SK-N-SH (cell line): ENCODE data around the gene EEFSEC. TPM values are rescaled to one million over a fixed set of nuclear protein-coding genes. Genes with fewer than 3 reads are reported as not detected.

ENCODE experiments used
- CTCF ChIA-PET: fragments of 300-600, 350-600 bp; formaldehyde crosslinking; extraction: SDS; loops from one replicate; lab custom pipeline; 2021; lab: Yijun Ruan, JAX
- POLR2A ChIA-PET: fragments of 350-600 bp; sonication (Branson Sonifier 250); formaldehyde crosslinking; extraction: SDS; loops from one replicate; lab custom pipeline; 2020; ENCODE audit warnings: antibody characterized with exemption, inconsistent platforms; lab: Yijun Ruan, JAX
- DNase-seq: peaks from one replicate; pipeline ENCODE4 v3.0.0; 2012
- H2AFZ ChIP-seq: fragments of 200-600 bp; sonication (generic); 2 replicates; pipeline ENCODE4 v1.8.1; 2016; ENCODE audit warnings: antibody characterized with exemption, mild to moderate bottlenecking, low read depth
- H3F3A ChIP-seq: fragments of 200-600 bp; sonication (generic); replicated peaks from 2 replicates; pipeline ENCODE3; 2016; ENCODE audit warnings: antibody characterized with exemption, mild to moderate bottlenecking; ENCODE audit not compliant: insufficient read depth
- H3K27ac ChIP-seq, 2 experiments: fragments of 200-500 bp in 1 of 2; fragments of 200-600 bp in 1 of 2; sonication (Bioruptor generic) in 1 of 2; sonication (generic), shearing (Covaris generic) in 1 of 2; 2 replicates each; pipeline versions ENCODE4 v1.5.1 to v1.6.1; 2014 to 2016; ENCODE audit warnings: low read depth in 2 of 2, inconsistent platforms in 1 of 2, low read length in 1 of 2, mild to moderate bottlenecking in 1 of 2, mixed read lengths in 1 of 2
- H3K27me3 ChIP-seq: fragments of 200-600 bp; sonication (generic), shearing (Covaris generic); 2 replicates; pipeline ENCODE4 v1.6.1; 2016; ENCODE audit warnings: mixed run types; ENCODE audit not compliant: insufficient read depth
- H3K36me3 ChIP-seq, 2 experiments: fragments of 200-500 bp in 1 of 2; fragments of 200-600 bp in 1 of 2; sonication (Bioruptor generic) in 1 of 2; sonication (generic) in 1 of 2; replicated peaks in 1 of 2; 2 replicates each; pipeline versions ENCODE3 to v1.5.1; 2014 to 2016; ENCODE audit warnings: low read length in 1 of 2, mild to moderate bottlenecking in 1 of 2; ENCODE audit not compliant: insufficient read depth in 2 of 2, control insufficient read depth in 1 of 2
- H3K4me1 ChIP-seq, 2 experiments: fragments of 200-500 bp in 1 of 2; fragments of 200-600 bp in 1 of 2; sonication (Bioruptor generic) in 1 of 2; sonication (generic), shearing (Covaris generic) in 1 of 2; 2 replicates each; pipeline versions ENCODE4 v1.5.1 to v1.6.1; 2014 to 2016; ENCODE audit warnings: low read depth in 1 of 2, low read length in 1 of 2, mixed run types in 1 of 2; ENCODE audit not compliant: insufficient read depth in 2 of 2, control insufficient read depth in 1 of 2
- H3K4me2 ChIP-seq: fragments of 200-600 bp; sonication (generic), shearing (Covaris generic); 2 replicates; pipeline ENCODE4 v1.6.1; 2017; ENCODE audit warnings: mixed run types
- H3K4me3 ChIP-seq, 2 experiments: fragments of 200-500 bp in 1 of 2; fragments of 200-600 bp in 1 of 2; sonication (Bioruptor generic) in 1 of 2; sonication (generic), shearing (Covaris generic) in 1 of 2; 2 replicates each; pipeline versions ENCODE4 v1.5.1 to v1.8.1; 2014 to 2016; ENCODE audit warnings: low read depth in 2 of 2, inconsistent platforms in 1 of 2, low read length in 1 of 2, mild to moderate bottlenecking in 1 of 2, mixed read lengths in 1 of 2, moderate library complexity in 1 of 2
- H3K79me2 ChIP-seq: fragments of 200-600 bp; sonication (generic); 2 replicates; pipeline ENCODE4 v1.8.1; 2017; ENCODE audit warnings: mild to moderate bottlenecking; ENCODE audit not compliant: insufficient read depth
- H3K9ac ChIP-seq: fragments of 200-600 bp; sonication (generic); 2 replicates; pipeline ENCODE4 v1.6.1; 2017; ENCODE audit warnings: mixed run types
- H3K9me2 ChIP-seq: fragments of 200-600 bp; sonication (generic); 2 replicates; pipeline ENCODE4 v1.6.1; 2017; ENCODE audit warnings: mixed run types
- H3K9me3 ChIP-seq: fragments of 200-600 bp; sonication (generic); 2 replicates; pipeline ENCODE4 v1.6.1; 2017; ENCODE audit warnings: mixed run types, mild to moderate bottlenecking, moderate library complexity
- H4K20me1 ChIP-seq: fragments of 200-600 bp; sonication (generic); 2 replicates; pipeline ENCODE4 v1.6.1; 2017; ENCODE audit warnings: mild to moderate bottlenecking, mixed run types; ENCODE audit not compliant: insufficient read depth
- CHD2 ChIP-seq: fragments of 150-350 bp; IDR thresholded peaks from 2 replicates; pipeline ENCODE4 v1.6.1; 2018; ENCODE audit warnings: low read length; ENCODE audit not compliant: partially characterized antibody
- FOSL2 ChIP-seq: IDR thresholded peaks from 2 replicates; pipeline ENCODE4 v1.4.0; 2012; ENCODE audit warnings: low read depth, mild to moderate bottlenecking, moderate library complexity, borderline replicate concordance
- FOXJ3 ChIP-seq: sonication (generic); formaldehyde crosslinking; IDR thresholded peaks from 2 replicates; pipeline ENCODE4 v1.5.1; 2020; ENCODE audit warnings: mild to moderate bottlenecking, missing genetic modification reagents
- GATA2 ChIP-seq: sonication (generic); formaldehyde crosslinking; IDR thresholded peaks from 2 replicates; pipeline ENCODE4 v1.5.0; 2020; ENCODE audit warnings: mild to moderate bottlenecking, missing genetic modification reagents
- JUND ChIP-seq: IDR thresholded peaks from 2 replicates; pipeline ENCODE4 v1.4.0; 2012
- MXI1 ChIP-seq: IDR thresholded peaks from 2 replicates; pipeline ENCODE4 v1.6.1; 2012; ENCODE audit warnings: mild to moderate bottlenecking, low read depth, low read length, improper control_type of control experiment
- RFX5 ChIP-seq: IDR thresholded peaks from 2 replicates; pipeline ENCODE4 v1.6.1; 2012; ENCODE audit warnings: mild to moderate bottlenecking, improper control_type of control experiment, low read length
- SMC3 ChIP-seq: IDR thresholded peaks from 2 replicates; pipeline ENCODE4 v1.6.1; 2012; ENCODE audit warnings: low read depth, low read length, improper control_type of control experiment
- TAF1 ChIP-seq: IDR thresholded peaks from 2 replicates; pipeline ENCODE4 v1.6.1; 2012; ENCODE audit warnings: low read depth, mild to moderate bottlenecking, low read length, moderate library complexity, borderline replicate concordance
- TCF12 ChIP-seq: IDR thresholded peaks from 2 replicates; pipeline ENCODE4 v1.4.0; 2012
- TEAD4 ChIP-seq: IDR thresholded peaks from 2 replicates; pipeline ENCODE4 v1.4.0; 2012; ENCODE audit warnings: mild to moderate bottlenecking, borderline replicate concordance; ENCODE audit not compliant: insufficient read depth
- YY1 ChIP-seq: IDR thresholded peaks from 2 replicates; pipeline ENCODE4 v1.4.0; 2012; ENCODE audit warnings: low read depth, mild to moderate bottlenecking
- WGBS: methylation state at CpG from one replicate; pipeline ENCODE4 v1.1.6; 2017; ENCODE audit warnings: low lambda C conversion rate; 5-methylcytosine and 5-hydroxymethylcytosine counted together
- polyA plus RNA-seq, 3 experiments: library from polyadenylated mRNA; depleted of rRNA; stranded (reverse); fragments of >200 nt; gene quantifications; 2 replicates each; pipeline ENCODE4 v1.2.3, GENCODE V29; 2012
- TF ChIP-seq, protein P1 (sequence below): IDR thresholded peaks from 2 replicates; pipeline ENCODE4 v1.4.0; 2012; ENCODE audit warnings: low read depth, borderline replicate concordance
- TF ChIP-seq, protein P2 (sequence below): fragments of 150-350 bp; IDR thresholded peaks from 2 replicates; pipeline ENCODE4 v1.6.1; 2016; ENCODE audit warnings: mild to moderate bottlenecking, low read depth, low read length
- TF ChIP-seq, protein P3 (sequence below): fragments of 200-600 bp; sonication (generic); IDR thresholded peaks from 2 replicates; pipeline ENCODE4 v1.6.1; 2017; ENCODE audit warnings: antibody characterized with exemption, mild to moderate bottlenecking, moderate library complexity
- TF ChIP-seq, protein P4 (sequence below): IDR thresholded peaks from 2 replicates; pipeline ENCODE4 v1.4.0; 2012; ENCODE audit warnings: low read depth, borderline replicate concordance
- TF ChIP-seq, protein P5 (sequence below): IDR thresholded peaks from 2 replicates; pipeline ENCODE4 v1.4.0; 2012; ENCODE audit warnings: low read depth
- TF ChIP-seq, protein P6 (sequence below): IDR thresholded peaks from 2 replicates; pipeline ENCODE4; 2012

The EEFSEC gene
- polyA plus RNA-seq, 1 of the 3 experiments (the other 2 are of a cell fraction), result 12.4 TPM

DNA sequence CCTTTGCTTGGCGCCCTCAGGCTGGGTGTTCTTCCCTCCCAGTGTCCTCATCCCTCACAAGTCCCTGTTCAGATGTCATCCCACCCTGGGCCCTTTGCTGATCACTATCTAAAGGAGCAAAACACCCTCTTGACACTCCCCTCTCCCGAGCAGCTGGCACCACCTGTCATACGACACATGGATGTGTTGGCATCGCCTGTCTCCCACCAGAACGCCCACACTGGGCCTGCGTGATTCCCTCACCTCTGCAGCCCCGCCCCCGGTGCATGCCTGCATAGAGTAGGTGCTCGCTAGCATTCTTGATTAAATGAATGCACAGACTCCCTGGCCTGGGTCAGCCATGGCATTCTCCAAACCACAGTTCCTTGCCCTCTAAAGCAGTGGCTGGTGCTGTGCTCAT, 237.6 kb downstream of the EEFSEC start:
- Histone ChIP-seq H3K4me3 (no peak overlapping the region), H3K9me2 (no peaks in the 10 kb centered on the region), H3K27me3 (no peaks in the 10 kb centered on the region), H2AFZ (no peak overlapping the region), H3K4me2 (no peak overlapping the region), H3K79me2 (no peaks in the 10 kb centered on the region), H3K9ac (no peak overlapping the region), H3K36me3 (no peaks in the 10 kb centered on the region), H3F3A (no peaks in the 10 kb centered on the region), H3K27ac (no peak overlapping the region; a peak in 1 of 4 replicates), H4K20me1 (no peaks in the 10 kb centered on the region), H3K4me1 (peaks cover 3 to 64% of the 10 kb centered on the region in 2 experiments; a peak in 2 of 4 replicates), H3K9me3 (no peaks in the 10 kb centered on the region)
- 95% methylated on average over 9 of the region's 9 CpGs for WGBS
- POLR2A ChIA-PET, result no interaction called here
- no peak for DNase-seq
- no peak for TF ChIP-seq RFX5
- TF ChIP-seq YY1, result no peak
- no peak for TF ChIP-seq TCF12
- TF ChIP-seq TAF1, result no peak
- TF ChIP-seq GATA2, result no peak
- TF ChIP-seq FOXJ3 (CRISPR knock-in tag), result no peak
- no peak for TF ChIP-seq SMC3
- TF ChIP-seq CHD2, result no peak
- CTCF ChIA-PET, result interaction anchor here (1.0 kb wide), 1 partner anchor 18 kb away, joined by 4 read pairs; no protein-coding TSS in a partner anchor

DNA sequence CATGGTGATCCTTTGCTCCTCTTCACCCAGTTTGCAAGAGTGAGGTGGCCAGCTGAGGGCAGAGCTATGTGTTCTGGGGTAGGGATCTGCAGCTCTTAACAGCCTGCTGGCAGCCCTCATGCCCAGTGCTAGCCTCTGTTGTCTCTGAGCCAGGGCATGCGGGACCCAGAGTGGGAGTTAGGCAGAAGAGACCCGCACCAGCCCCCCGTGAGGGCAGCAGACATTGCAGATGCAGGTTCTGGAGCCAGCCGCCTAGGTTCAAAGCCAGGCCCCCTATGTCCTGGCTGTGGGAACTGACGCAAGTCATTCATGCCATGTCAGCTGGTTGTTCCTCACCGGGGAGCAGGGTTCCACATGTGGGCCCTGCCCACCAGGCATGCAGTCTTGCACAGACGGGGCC, 238.7 kb downstream of the EEFSEC start:
- Histone ChIP-seq H3K36me3 (no peaks in the 10 kb centered on the region), H3K4me1 (peaks cover 3 to 73% of the 10 kb centered on the region in 2 experiments; a peak in 2 of 4 replicates), H3K9me2 (no peaks in the 10 kb centered on the region), H3F3A (no peaks in the 10 kb centered on the region), H4K20me1 (no peaks in the 10 kb centered on the region), H3K27me3 (no peaks in the 10 kb centered on the region), H3K4me3 (no peak overlapping the region), H3K9me3 (no peaks in the 10 kb centered on the region), H3K79me2 (no peaks in the 10 kb centered on the region), H3K9ac (no peak overlapping the region), H3K27ac (peak overlapping the region in 1 of 2 experiments; percentile 97; a peak in 1 of 4 replicates), H3K4me2 (no peak overlapping the region), H2AFZ (no peak overlapping the region)
- WGBS, result 80% methylated on average over 4 of the region's 7 CpGs
- no peak for DNase-seq
- POLR2A ChIA-PET, result interaction anchor here (0.6 to 1.6 kb wide), 4 partner anchors 18 to 96 kb away, joined by 3 to 6 read pairs (median 4); no protein-coding TSS in a partner anchor
- TF ChIP-seq FOSL2, result no peak
- TF ChIP-seq, protein P1, sequence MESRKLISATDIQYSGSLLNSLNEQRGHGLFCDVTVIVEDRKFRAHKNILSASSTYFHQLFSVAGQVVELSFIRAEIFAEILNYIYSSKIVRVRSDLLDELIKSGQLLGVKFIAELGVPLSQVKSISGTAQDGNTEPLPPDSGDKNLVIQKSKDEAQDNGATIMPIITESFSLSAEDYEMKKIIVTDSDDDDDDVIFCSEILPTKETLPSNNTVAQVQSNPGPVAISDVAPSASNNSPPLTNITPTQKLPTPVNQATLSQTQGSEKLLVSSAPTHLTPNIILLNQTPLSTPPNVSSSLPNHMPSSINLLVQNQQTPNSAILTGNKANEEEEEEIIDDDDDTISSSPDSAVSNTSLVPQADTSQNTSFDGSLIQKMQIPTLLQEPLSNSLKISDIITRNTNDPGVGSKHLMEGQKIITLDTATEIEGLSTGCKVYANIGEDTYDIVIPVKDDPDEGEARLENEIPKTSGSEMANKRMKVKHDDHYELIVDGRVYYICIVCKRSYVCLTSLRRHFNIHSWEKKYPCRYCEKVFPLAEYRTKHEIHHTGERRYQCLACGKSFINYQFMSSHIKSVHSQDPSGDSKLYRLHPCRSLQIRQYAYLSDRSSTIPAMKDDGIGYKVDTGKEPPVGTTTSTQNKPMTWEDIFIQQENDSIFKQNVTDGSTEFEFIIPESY, result no peak
- no peak for TF ChIP-seq CHD2
- TF ChIP-seq, protein P2, sequence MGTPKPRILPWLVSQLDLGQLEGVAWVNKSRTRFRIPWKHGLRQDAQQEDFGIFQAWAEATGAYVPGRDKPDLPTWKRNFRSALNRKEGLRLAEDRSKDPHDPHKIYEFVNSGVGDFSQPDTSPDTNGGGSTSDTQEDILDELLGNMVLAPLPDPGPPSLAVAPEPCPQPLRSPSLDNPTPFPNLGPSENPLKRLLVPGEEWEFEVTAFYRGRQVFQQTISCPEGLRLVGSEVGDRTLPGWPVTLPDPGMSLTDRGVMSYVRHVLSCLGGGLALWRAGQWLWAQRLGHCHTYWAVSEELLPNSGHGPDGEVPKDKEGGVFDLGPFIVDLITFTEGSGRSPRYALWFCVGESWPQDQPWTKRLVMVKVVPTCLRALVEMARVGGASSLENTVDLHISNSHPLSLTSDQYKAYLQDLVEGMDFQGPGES, result no peak
- TF ChIP-seq, protein P3, sequence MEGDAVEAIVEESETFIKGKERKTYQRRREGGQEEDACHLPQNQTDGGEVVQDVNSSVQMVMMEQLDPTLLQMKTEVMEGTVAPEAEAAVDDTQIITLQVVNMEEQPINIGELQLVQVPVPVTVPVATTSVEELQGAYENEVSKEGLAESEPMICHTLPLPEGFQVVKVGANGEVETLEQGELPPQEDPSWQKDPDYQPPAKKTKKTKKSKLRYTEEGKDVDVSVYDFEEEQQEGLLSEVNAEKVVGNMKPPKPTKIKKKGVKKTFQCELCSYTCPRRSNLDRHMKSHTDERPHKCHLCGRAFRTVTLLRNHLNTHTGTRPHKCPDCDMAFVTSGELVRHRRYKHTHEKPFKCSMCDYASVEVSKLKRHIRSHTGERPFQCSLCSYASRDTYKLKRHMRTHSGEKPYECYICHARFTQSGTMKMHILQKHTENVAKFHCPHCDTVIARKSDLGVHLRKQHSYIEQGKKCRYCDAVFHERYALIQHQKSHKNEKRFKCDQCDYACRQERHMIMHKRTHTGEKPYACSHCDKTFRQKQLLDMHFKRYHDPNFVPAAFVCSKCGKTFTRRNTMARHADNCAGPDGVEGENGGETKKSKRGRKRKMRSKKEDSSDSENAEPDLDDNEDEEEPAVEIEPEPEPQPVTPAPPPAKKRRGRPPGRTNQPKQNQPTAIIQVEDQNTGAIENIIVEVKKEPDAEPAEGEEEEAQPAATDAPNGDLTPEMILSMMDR, result no peak
- TF ChIP-seq TEAD4, result no peak
- TF ChIP-seq, protein P4, sequence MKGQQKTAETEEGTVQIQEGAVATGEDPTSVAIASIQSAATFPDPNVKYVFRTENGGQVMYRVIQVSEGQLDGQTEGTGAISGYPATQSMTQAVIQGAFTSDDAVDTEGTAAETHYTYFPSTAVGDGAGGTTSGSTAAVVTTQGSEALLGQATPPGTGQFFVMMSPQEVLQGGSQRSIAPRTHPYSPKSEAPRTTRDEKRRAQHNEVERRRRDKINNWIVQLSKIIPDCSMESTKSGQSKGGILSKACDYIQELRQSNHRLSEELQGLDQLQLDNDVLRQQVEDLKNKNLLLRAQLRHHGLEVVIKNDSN, result no peak
- TF ChIP-seq, protein P5, sequence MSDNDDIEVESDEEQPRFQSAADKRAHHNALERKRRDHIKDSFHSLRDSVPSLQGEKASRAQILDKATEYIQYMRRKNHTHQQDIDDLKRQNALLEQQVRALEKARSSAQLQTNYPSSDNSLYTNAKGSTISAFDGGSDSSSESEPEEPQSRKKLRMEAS, result no peak
- TF ChIP-seq MXI1, result no peak
- no peak for TF ChIP-seq JUND
- TF ChIP-seq, protein P6, sequence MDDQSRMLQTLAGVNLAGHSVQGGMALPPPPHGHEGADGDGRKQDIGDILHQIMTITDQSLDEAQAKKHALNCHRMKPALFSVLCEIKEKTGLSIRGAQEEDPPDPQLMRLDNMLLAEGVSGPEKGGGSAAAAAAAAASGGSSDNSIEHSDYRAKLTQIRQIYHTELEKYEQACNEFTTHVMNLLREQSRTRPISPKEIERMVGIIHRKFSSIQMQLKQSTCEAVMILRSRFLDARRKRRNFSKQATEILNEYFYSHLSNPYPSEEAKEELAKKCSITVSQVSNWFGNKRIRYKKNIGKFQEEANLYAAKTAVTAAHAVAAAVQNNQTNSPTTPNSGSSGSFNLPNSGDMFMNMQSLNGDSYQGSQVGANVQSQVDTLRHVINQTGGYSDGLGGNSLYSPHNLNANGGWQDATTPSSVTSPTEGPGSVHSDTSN, result no peak
- TF ChIP-seq FOXJ3 (CRISPR knock-in tag), result no peak
- CTCF ChIA-PET, result interaction anchor here (1.1 to 2.0 kb wide), 5 partner anchors 12 to 86 kb away, joined by 3 to 6 read pairs (median 4); no protein-coding TSS in a partner anchor
